Endothelial cell of hepatic sinusoid (primary cell): ENCODE measurements around the gene WDHD1.

ENCODE experiments used
- in situ Hi-C: cut with HindIII; loops from 2 replicates; pipeline ENCODE4 v1.10.0; 2017; ENCODE audit warnings: low sequenced_read_pairs

WDHD1 gene

GRCh38 chr14:55026793-55027561 lies at the start of gene WDHD1, which contains the start of gene SOCS4:
Gene WDHD1 (minus strand): TSS chr14:55027099. CDS start chr14:55026787, 312 bp downstream.
Gene SOCS4 (plus strand): TSS chr14:55027236. CDS start chr14:55043042, 15,806 bp downstream.
- in situ Hi-C loops: no loop called here

- in situ Hi-C loops: no loop called here
Measured at GRCh38 chr14:55075628-55076175, 48.8 kb upstream of the WDHD1 start.

GRCh38 chr14:55074662-55075061 lies 47.8 kb upstream of the WDHD1 start:
- in situ Hi-C loops: no loop called here

- in situ Hi-C loops: no loop called here
Measured at GRCh38 chr14:55073856-55074255, 47.0 kb upstream of the WDHD1 start.

- in situ Hi-C loops: no loop called here
Measured at GRCh38 chr14:55071870-55072640, 45.2 kb upstream of the WDHD1 start.

GRCh38 chr14:55070981-55071411 lies 44.1 kb upstream of the WDHD1 start:
- in situ Hi-C loops: no loop called here

GRCh38 chr14:55066223-55066622 lies 39.3 kb upstream of the WDHD1 start:
- in situ Hi-C loops: loop anchor here (5.0 kb wide), 1 partner anchor 86 kb away; no protein-coding TSS in a partner anchor

- in situ Hi-C loops: loop anchor here (5.0 kb wide), 1 partner anchor 87 kb away; no protein-coding TSS in a partner anchor
Measured at GRCh38 chr14:55065411-55065810, 38.5 kb upstream of the WDHD1 start.

- in situ Hi-C loops: loop anchor here (5.0 kb wide), 1 partner anchor 87 kb away; no protein-coding TSS in a partner anchor
Measured at GRCh38 chr14:55064896-55065295, 38.0 kb upstream of the WDHD1 start.

GRCh38 chr14:55062517-55063351 lies 35.8 kb upstream of the WDHD1 start:
- in situ Hi-C loops: no loop called here

- in situ Hi-C loops: no loop called here
Measured at GRCh38 chr14:55059333-55059732, 32.4 kb upstream of the WDHD1 start.

- in situ Hi-C loops: no loop called here
Measured at GRCh38 chr14:55057919-55058318, 31.0 kb upstream of the WDHD1 start.

- in situ Hi-C loops: no loop called here
Measured at GRCh38 chr14:55054098-55054497, 27.2 kb upstream of the WDHD1 start.

- in situ Hi-C loops: no loop called here
Measured at GRCh38 chr14:55053500-55053899, 26.6 kb upstream of the WDHD1 start.

GRCh38 chr14:55053018-55053417 lies 26.1 kb upstream of the WDHD1 start:
- in situ Hi-C loops: no loop called here

- in situ Hi-C loops: no loop called here
Measured at GRCh38 chr14:55052269-55052930, 25.5 kb upstream of the WDHD1 start.

- in situ Hi-C loops: no loop called here
Measured at GRCh38 chr14:55051423-55052268, 24.7 kb upstream of the WDHD1 start, which contains the start of gene MAPK1IP1L. Gene MAPK1IP1L (plus strand): TSS chr14:55051647. CDS start chr14:55061684, 10,037 bp downstream.

GRCh38 chr14:55051165-55051422 lies 24.2 kb upstream of the WDHD1 start:
- in situ Hi-C loops: no loop called here

- in situ Hi-C loops: no loop called here
Measured at GRCh38 chr14:55048900-55049436, 22.1 kb upstream of the WDHD1 start.
